WTC11 (cell line): ENCODE data around the gene SYCE1L. TPM values are rescaled to one million over a fixed set of nuclear protein-coding genes. Genes with fewer than 3 reads are reported as not detected.

Source experiments
- ATAC-seq: fragments of 200-7000 bp; cut with Tn5 transposase; 2 replicates; pipeline ENCODE4 v1.10.0; 2021; ENCODE audit warnings: mild to moderate bottlenecking, moderate library complexity
- CTCF ChIA-PET: fragments of 300-600 bp; sonication (Branson Sonifier 250); formaldehyde crosslinking; loops from one replicate; lab custom pipeline; 2021; ENCODE audit warnings: antibody characterized with exemption; lab: Charles Lee
- POLR2A ChIA-PET: fragments of 350-600 bp; sonication (Branson Sonifier 250); formaldehyde crosslinking; loops from one replicate; lab custom pipeline; 2021; ENCODE audit warnings: antibody characterized with exemption; lab: Charles Lee
- DNase-seq: peaks from one replicate; pipeline ENCODE4 v3.0.0; 2021; ENCODE audit warnings: low spot score
- H3K27ac Mint-ChIP-seq: 2 replicates; pipeline ENCODE4 v1.8.0; 2021; ENCODE audit warnings: mixed read lengths
- H3K27me3 Mint-ChIP-seq: 2 replicates; pipeline ENCODE4 v1.8.0; 2021; ENCODE audit warnings: low read depth, mild to moderate bottlenecking, moderate library complexity, mixed read lengths
- H3K36me3 Mint-ChIP-seq: 2 replicates; pipeline ENCODE4 v1.8.0; 2021; ENCODE audit warnings: mixed read lengths
- H3K4me1 Mint-ChIP-seq: 2 replicates; pipeline ENCODE4 v1.8.0; 2022; ENCODE audit warnings: mixed read lengths
- H3K4me3 Mint-ChIP-seq: 2 replicates; pipeline ENCODE4 v1.8.0; 2021; ENCODE audit warnings: mild to moderate bottlenecking, moderate library complexity, mixed read lengths
- H3K9me3 Mint-ChIP-seq: 2 replicates; pipeline ENCODE4 v1.8.0; 2021; ENCODE audit warnings: mixed read lengths
- ATF2 ChIP-seq: sonication (generic); formaldehyde crosslinking; IDR thresholded peaks from 2 replicates; pipeline ENCODE4 v1.8.1; 2022; ENCODE audit warnings: low read depth, missing genetic modification reagents, borderline replicate concordance
- ATF3 ChIP-seq: sonication (generic); formaldehyde crosslinking; conservative IDR thresholded peaks from 2 replicates; pipeline ENCODE4 v1.8.1; 2022; ENCODE audit warnings: mild to moderate bottlenecking, missing genetic modification reagents
- CBFB ChIP-seq: sonication (generic); formaldehyde crosslinking; IDR thresholded peaks from 2 replicates; pipeline ENCODE4 v1.8.1; 2022; ENCODE audit warnings: mild to moderate bottlenecking, low read depth, missing genetic modification reagents
- CREB1 ChIP-seq: sonication (generic); formaldehyde crosslinking; IDR thresholded peaks from 2 replicates; pipeline ENCODE4 v1.8.0; 2023; ENCODE audit warnings: mild to moderate bottlenecking, missing genetic modification reagents
- CREM ChIP-seq: sonication (generic); formaldehyde crosslinking; IDR thresholded peaks from 2 replicates; pipeline ENCODE4 v1.8.1; 2022; ENCODE audit warnings: mild to moderate bottlenecking, missing genetic modification reagents, moderate library complexity
- ELF4 ChIP-seq: sonication (generic); formaldehyde crosslinking; IDR thresholded peaks from 2 replicates; pipeline ENCODE4 v1.8.1; 2022; ENCODE audit warnings: low read depth, mild to moderate bottlenecking, moderate library complexity, missing genetic modification reagents
- FOXJ3 ChIP-seq: sonication (generic); formaldehyde crosslinking; IDR thresholded peaks from 2 replicates; pipeline ENCODE4 v1.9.0; 2021; ENCODE audit warnings: missing genetic modification reagents, mild to moderate bottlenecking, borderline replicate concordance
- FOXP1 ChIP-seq: sonication (generic); formaldehyde crosslinking; IDR thresholded peaks from 2 replicates; pipeline ENCODE4 v1.8.0; 2022; ENCODE audit warnings: missing genetic modification reagents, mild to moderate bottlenecking, moderate library complexity, borderline replicate concordance
- FOXP4 ChIP-seq: sonication (generic); formaldehyde crosslinking; IDR thresholded peaks from 2 replicates; pipeline ENCODE4 v1.8.0; 2022; ENCODE audit warnings: mild to moderate bottlenecking, missing genetic modification reagents
- KAT7 ChIP-seq: sonication (generic); formaldehyde crosslinking; IDR thresholded peaks from 2 replicates; pipeline ENCODE4 v1.8.1; 2023; ENCODE audit warnings: missing genetic modification reagents, mild to moderate bottlenecking, borderline replicate concordance
- MLX ChIP-seq: sonication (generic); formaldehyde crosslinking; IDR thresholded peaks from 2 replicates; pipeline ENCODE4 v1.8.1; 2023; ENCODE audit warnings: mild to moderate bottlenecking, missing genetic modification reagents, moderate library complexity
- MXD4 ChIP-seq: fragments of 250-450 bp; sonication (Bioruptor Pico); IDR thresholded peaks from 2 replicates; pipeline ENCODE4 v1.8.0; 2021; ENCODE audit warnings: mild to moderate bottlenecking, moderate library complexity, borderline replicate concordance
- MYBL2 ChIP-seq: sonication (generic); formaldehyde crosslinking; IDR thresholded peaks from 2 replicates; pipeline ENCODE4 v1.8.1; 2023; ENCODE audit warnings: mild to moderate bottlenecking, moderate library complexity, missing genetic modification reagents
- PREB ChIP-seq: sonication (generic); formaldehyde crosslinking; IDR thresholded peaks from 2 replicates; pipeline ENCODE4 v1.8.1; 2022; ENCODE audit warnings: mild to moderate bottlenecking, missing genetic modification reagents, moderate library complexity, borderline replicate concordance
- RELA ChIP-seq: sonication (generic); formaldehyde crosslinking; IDR thresholded peaks from 2 replicates; pipeline ENCODE4 v1.8.1; 2022; ENCODE audit warnings: missing genetic modification reagents, mild to moderate bottlenecking, borderline replicate concordance
- TCF7 ChIP-seq: sonication (generic); formaldehyde crosslinking; IDR thresholded peaks from 2 replicates; pipeline ENCODE4 v1.8.0; 2022; ENCODE audit warnings: mild to moderate bottlenecking, low read depth, missing genetic modification reagents, moderate library complexity
- ZNF138 ChIP-seq: sonication (generic); formaldehyde crosslinking; conservative IDR thresholded peaks from 2 replicates; pipeline ENCODE4 v1.8.1; 2022; ENCODE audit warnings: mild to moderate bottlenecking, moderate library complexity, missing genetic modification reagents
- ZNF281 ChIP-seq: sonication (generic); formaldehyde crosslinking; IDR thresholded peaks from 2 replicates; pipeline ENCODE4 v1.8.0; 2023; ENCODE audit warnings: mild to moderate bottlenecking, missing genetic modification reagents
- ZNF317 ChIP-seq: sonication (generic); formaldehyde crosslinking; IDR thresholded peaks from 2 replicates; pipeline ENCODE4 v1.8.1; 2023; ENCODE audit warnings: low read depth, mild to moderate bottlenecking, moderate library complexity, missing genetic modification reagents, borderline replicate concordance
- ZNF416 ChIP-seq: fragments of 250-450 bp; sonication (Bioruptor Pico); IDR thresholded peaks from 2 replicates; pipeline ENCODE4 v1.9.0; 2021; ENCODE audit warnings: mild to moderate bottlenecking, inconsistent platforms
- total RNA-seq: library from RNA; stranded (reverse); gene quantifications from 3 replicates; pipeline ENCODE4 v1.2.3, GENCODE V29; 2021

SYCE1L gene
- total RNA-seq, 1 experiment from 2014 or later, result 7.0 TPM

GRCh38 chr16:77234611-77235010 is 35.4 kb downstream of the SYCE1L start:
- peak; percentile 38 for ATAC-seq
- H3K36me3 Mint-ChIP-seq, result no peaks in the 10 kb centered on the region
- no peaks in the 10 kb centered on the region for H3K9me3 Mint-ChIP-seq
- no peak overlapping the region for H3K27ac Mint-ChIP-seq
- TF ChIP-seq MXD4 (CRISPR knock-in tag) (no peak), FOXJ3 (no peak), RELA (CRISPR knock-in tag) (no peak), MYBL2 (CRISPR knock-in tag) (no peak), CREB1 (no peak), MLX (no peak), FOXP4 (CRISPR knock-in tag) (no peak), TCF7 (CRISPR knock-in tag) (no peak), KAT7 (CRISPR knock-in tag) (no peak), CREM (no peak), ELF4 (CRISPR knock-in tag) (no peak), CBFB (CRISPR knock-in tag) (no peak), PREB (CRISPR knock-in tag) (no peak), ATF3 (CRISPR knock-in tag) (no peak), ZNF416 (CRISPR knock-in tag) (no peak), ATF2 (CRISPR knock-in tag) (no peak), ZNF281 (CRISPR knock-in tag) (no peak), ZNF138 (CRISPR knock-in tag) (no peak), FOXP1 (no peak), ZNF317 (CRISPR knock-in tag) (no peak)
- ChIA-PET POLR2A (no interaction called here), CTCF (no interaction called here)
- peak; percentile 32 for DNase-seq
- peaks cover 42% of the 10 kb centered on the region for H3K4me1 Mint-ChIP-seq
- H3K27me3 Mint-ChIP-seq, result peaks cover 5% of the 10 kb centered on the region
- 0 out of 2 replicates have a peak overlapping the region, but pooled peaks have one; percentile 31 for H3K4me3 Mint-ChIP-seq
